22Rv1 (cell line): ENCODE measurements around the gene PRMT2.

ENCODE experiments used
- CTCF ChIP-seq: fragments of 450-650 bp; IDR thresholded peaks from 2 replicates; pipeline ENCODE4 v1.5.1; 2017; ENCODE audit warnings: mild to moderate bottlenecking
- ZFX ChIP-seq: fragments of 450-650 bp; IDR thresholded peaks from 2 replicates; pipeline ENCODE4 v1.6.1; 2017; ENCODE audit warnings: antibody characterized with exemption, borderline replicate concordance

- TF ChIP-seq CTCF (no peak), ZFX (no peak)
These were observed 28.3 kb downstream of the PRMT2 start for GRCh38 chr21:46663754-46664153.
